Measurements from ENCODE around the gene CTSD. TPM values are rescaled to one million over a fixed set of nuclear protein-coding genes. Genes with fewer than 3 reads are reported as not detected.

Gene CTSD
- total RNA-seq, 1 experiment from 2014 or later = 212 TPM

GRCh38 chr11:1782831-1783724 lies 19.4 kb upstream of the CTSD start:
- DNase-seq (ENCODE audit: low read depth) = peak; percentile 54

GRCh38 chr11:1782031-1782590 lies 18.4 kb upstream of the CTSD start:
- DNase-seq (ENCODE audit: low read depth) = no peak

- DNase-seq (ENCODE audit: low read depth) = no peak
These were observed 17.9 kb upstream of the CTSD start for GRCh38 chr11:1781593-1781975.

GRCh38 chr11:1780700-1781592 lies 17.2 kb upstream of the CTSD start:
- no peak for DNase-seq (ENCODE audit: low read depth)

DNA sequence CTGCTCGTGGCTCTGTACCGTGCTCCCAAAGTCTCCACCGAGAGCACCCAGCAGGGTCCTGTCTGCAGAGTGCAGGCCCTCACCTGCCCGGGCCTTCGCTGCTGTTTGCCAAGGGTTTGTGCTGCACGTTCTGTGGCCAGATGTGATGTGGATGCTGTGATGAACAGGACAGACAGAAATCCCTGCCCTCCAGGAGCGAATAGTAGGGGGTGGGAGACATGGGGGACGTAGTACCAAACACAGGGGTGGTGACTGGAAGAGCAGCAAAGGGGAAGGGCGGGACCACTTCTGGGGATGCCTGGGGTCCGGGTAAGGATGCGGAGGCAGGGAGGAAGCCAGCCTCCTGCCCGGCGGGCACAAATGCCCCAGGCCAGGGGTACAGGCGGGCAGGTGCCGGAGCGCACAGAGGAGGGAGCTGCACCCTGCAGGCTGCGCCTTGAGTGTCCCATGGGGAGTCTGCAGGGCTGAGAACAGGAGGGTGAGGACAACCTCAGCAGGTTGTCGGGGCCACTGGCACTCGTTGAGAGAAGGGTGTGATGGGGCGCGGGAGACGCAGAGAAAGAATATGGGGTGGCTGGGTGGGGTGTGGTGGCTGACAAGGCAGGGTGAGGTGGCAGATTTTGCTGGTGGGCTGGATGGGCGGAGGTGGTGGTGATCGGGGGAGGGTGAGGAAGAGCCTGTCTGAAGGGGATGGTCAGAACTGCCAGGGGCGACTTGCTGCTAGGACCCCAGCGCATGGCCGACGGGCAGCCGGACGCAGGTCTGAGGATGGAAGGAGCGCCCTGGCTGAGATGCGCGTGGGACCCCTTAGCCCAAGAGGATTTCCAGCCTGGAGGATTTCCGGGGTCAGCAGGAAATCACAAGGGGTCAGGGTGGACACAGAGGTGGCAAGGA lies 16.3 kb upstream of the CTSD start:
- DNase-seq (ENCODE audit: low read depth) = no peak

DNA sequence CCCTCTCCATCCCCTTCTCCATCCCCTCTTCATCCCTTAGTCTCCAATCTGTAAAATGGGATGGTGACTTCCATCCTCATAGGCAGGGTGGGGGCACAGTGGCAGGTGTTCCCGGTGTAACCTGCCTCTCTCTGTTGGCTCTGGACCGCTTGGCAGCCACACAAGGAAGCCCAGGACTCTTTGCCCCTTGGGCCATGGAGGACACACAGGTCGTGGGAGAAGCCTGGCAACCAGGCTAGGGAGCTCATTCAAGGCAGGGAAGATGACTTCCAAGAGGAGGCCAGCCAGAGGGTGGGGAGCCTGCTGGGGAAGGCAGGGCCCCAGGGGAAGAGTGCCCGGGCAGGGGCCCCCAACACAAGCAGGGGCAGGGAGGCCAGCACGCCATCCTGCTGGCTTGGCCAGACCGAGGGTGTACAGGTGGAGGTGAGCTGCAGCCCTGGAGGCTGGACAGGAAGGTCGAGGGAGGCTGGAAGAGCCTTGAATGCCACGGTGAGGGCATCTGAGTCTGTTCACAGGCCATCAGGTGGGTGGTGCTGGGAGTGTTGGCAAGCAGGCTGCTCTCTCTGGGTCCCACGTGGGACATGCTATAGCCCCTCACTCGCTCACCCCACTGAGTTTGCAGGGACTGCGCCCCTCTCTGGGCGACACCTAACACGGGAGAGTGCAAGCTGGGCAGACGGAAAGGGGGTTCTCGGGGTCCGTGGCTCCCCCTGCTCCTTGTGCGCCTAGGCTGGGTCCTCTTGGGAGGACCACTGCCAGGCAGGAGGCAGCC lies 15.5 kb upstream of the CTSD start:
- no peak for DNase-seq (ENCODE audit: low read depth)

DNA sequence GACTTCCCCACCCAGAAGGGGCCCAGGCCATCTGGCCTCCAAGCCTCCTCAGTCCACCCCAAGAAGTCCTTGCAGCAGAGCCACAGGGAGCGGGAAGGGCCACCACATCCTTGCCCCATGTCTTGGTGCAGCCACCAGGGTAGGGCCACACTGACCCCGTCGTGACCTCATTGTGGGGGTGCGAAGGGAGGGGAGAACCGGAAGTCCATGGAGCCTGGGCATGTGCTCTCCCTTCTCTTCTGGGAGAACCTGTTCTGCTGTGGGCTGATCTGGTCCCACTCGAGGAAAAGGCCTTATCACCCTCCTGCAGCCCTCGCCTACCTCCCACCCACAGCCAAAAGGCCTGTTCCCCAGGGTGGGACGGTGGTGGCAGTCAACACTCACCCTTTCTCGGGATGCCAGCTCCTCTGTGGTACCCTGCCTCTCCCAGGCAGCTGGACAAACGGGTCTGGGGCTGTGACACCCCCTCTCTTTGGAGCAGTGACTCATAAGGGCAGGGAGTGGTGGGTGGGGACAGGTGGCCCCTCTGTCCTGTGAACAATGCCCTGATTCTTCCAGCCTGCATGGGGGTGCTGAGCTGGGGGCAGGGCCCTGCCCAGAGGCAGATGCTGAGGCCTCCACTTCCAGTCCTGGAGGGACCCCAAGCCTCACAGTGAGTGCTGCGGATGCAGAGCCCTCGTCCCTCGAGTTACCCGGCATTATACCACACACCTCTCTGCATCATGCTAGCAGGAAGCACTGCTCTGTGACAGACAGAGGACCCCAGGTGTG lies 14.6 kb upstream of the CTSD start:
- DNase-seq (ENCODE audit: low read depth) = peak; percentile 30

- no peak for DNase-seq (ENCODE audit: low read depth)
These were observed 14.0 kb upstream of the CTSD start for GRCh38 chr11:1777737-1778136.

GRCh38 chr11:1776944-1777715 lies 13.4 kb upstream of the CTSD start:
- no peak for DNase-seq (ENCODE audit: low read depth)

DNA sequence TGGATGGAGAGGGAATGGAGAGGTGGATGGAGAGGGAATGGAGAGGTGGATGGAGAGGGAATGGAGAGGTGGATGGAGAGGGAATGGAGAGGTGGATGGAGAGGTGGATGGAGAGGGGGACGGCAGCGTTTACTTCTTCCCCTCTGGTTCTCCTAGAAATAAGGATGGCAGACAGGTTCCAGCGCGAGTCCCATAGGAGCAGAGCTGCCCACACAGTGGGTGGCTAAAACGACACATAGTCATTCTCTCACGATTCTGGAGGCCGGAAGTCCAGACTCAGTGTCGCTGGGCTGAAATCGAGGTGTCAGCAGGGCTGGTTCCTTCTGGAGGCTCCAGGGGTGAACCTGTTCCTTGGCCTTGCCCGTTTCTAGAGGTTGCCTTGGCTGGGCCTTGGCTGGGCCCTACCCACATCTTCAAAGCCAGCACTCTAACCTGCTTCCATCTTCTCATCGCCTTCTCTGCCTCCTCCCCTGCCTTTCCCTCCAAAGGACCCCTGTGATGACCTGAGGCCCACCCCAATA lies 12.7 kb upstream of the CTSD start:
- DNase-seq (ENCODE audit: low read depth) = no peak

DNA sequence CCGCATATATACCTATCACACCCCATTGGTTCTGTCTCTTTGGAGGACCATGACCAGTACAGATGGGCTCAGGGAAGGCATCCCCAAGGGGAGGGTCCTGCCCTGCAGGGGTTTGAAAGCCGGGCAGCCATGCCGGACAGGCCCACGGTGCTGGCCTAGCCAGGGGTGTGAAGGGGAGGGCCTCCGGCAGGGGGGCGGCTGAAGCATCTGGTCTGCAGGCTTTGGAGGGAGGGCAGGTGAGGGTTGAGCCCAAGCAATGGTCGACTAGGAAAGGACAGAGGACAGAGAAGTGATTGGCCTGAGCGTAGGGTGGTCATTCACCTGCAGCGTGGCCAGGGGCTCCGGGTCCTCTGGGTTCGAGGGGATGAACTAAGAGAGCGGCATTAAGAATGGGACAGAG lies 11.2 kb upstream of the CTSD start:
- DNase-seq (ENCODE audit: low read depth) = no peak

DNA sequence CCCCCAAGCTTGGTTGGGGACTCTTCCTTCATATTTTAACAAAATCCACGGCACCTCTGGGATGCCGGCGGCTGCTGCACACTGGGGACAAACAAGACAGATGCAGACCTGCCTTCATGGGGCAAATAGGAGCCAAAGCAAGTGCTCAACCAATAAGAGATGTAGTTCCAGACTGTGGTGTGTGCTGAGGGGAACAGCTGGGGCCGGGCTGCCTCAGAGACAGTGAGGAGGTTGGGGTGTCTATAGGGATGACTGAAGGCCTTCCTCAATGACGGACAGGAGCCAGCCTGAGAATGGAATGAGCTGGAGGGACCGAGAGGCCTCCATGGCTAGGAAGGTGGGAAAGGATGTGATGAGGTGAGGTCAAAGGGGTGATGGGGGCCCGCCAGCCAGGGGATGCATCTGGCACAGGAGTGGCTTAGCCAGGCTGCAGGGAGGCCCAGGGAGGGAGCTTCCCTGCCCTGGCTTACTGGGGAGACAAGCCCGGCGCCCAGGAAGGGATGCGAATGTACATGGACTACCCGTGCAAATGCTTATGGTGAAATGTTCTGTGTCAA lies 10.3 kb upstream of the CTSD start:
- no peak for DNase-seq (ENCODE audit: low read depth)

- DNase-seq (ENCODE audit: low read depth) = no peak
These were observed 9.6 kb upstream of the CTSD start for GRCh38 chr11:1773131-1773993.

DNA sequence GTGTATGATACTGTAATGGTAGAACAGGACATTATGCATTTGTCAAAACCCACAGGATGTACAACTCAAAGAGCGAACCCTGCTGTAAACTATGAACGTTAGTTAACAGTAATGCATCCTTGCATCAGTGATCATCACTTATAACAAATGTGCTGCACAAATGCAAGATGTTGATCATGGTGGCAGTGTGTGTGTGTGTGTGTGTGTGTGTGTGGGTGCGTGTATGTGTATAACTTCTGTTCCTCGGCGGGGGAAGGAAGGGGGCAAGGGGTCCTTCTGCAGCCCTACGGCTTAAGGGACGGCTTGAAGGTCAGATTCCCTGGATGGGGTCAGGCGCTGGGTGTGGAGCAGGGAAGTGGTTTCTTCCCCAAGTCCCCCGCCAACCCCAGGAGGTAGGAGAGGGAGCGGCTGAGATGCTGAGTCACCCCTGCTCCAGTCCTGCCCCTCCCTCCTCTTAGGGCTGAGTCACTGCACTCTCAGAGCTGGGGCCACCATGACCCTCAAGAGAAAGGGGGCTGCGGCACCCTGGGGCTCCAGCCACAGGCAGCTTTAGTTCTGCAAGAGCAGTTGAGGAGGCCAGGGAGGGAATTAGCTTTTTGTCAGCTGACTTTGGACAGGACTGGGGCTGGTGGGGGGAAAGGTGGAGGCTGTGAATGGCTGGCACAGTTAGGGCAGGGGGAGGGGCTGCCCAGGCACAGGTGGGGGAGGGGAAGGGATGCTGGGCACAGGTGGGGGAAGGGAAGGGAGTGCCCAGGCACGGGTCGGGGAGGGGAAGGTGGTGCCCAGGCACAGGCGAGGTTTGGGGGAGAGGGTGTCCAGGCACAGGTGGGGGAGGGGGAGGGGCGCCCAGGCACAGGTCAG lies 8.8 kb upstream of the CTSD start:
- DNase-seq (ENCODE audit: low read depth) = peak; percentile 96

- peak; percentile 71 for DNase-seq (ENCODE audit: low read depth)
These were observed 8.0 kb upstream of the CTSD start for GRCh38 chr11:1771700-1772099.

DNA sequence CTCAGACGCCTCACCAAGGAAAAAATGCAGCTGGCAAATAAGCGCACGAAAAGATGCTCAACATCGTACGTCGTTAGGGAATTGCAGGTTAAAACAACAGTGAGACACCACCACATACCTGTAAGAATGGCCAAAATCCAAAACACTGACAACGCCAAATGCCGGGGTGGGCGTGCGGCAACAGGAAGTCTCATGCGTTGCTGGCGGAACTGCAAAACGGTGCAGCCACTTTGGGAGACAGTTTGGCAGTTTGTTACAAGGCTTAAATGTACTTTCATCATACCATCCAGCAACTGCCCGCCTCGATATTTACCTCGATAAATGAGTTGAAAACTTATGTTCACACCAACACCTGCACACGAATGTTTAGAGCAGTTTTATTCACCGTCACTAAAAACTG lies 7.5 kb upstream of the CTSD start:
- no peak for DNase-seq (ENCODE audit: low read depth)

All from HT1080 (cell line).